SU-DHL-6 (cell line): ENCODE results near the gene PTPN18.

Experiments
- H2AFZ ChIP-seq: fragments of 200-600 bp; sonication (generic); 2 replicates; pipeline ENCODE4 v1.6.1; 2014; ENCODE audit warnings: low read depth, mild to moderate bottlenecking, moderate library complexity, mixed read lengths, antibody characterized with exemption, low read length; ENCODE audit not compliant: severe bottlenecking
- H3F3A ChIP-seq: fragments of 200-600 bp; shearing (Covaris generic); 2 replicates; pipeline ENCODE4 v1.6.0; 2016; ENCODE audit warnings: antibody characterized with exemption, mild to moderate bottlenecking; ENCODE audit not compliant: insufficient read depth
- H3K27ac ChIP-seq: fragments of 200-600 bp; sonication (generic); 2 replicates; pipeline ENCODE4 v1.5.1; 2016; ENCODE audit warnings: low read depth, mild to moderate bottlenecking, low read length, moderate library complexity, mixed read lengths
- H3K27me3 ChIP-seq: fragments of 200-600 bp; sonication (generic), shearing (Covaris generic); 2 replicates; pipeline ENCODE4 v1.6.0; 2014; ENCODE audit warnings: mild to moderate bottlenecking, low read length
- H3K36me3 ChIP-seq: fragments of 200-600 bp; sonication (generic); 2 replicates; pipeline ENCODE4 v1.6.1; 2014; ENCODE audit warnings: mild to moderate bottlenecking, low read length, mixed read lengths
- H3K4me2 ChIP-seq: fragments of 300-600, 200-600 bp; shearing (Covaris generic), sonication (generic); 2 replicates; pipeline ENCODE4 v1.6.0; 2014; ENCODE audit warnings: low read length, low read depth, mild to moderate bottlenecking; ENCODE audit not compliant: poor library complexity, severe bottlenecking
- H3K4me3 ChIP-seq: fragments of 200-600 bp; sonication (generic); 2 replicates; pipeline ENCODE4 v1.5.1; 2014; ENCODE audit warnings: antibody characterized with exemption, low read length, mild to moderate bottlenecking, mixed read lengths; ENCODE audit not compliant: insufficient read depth, poor library complexity, severe bottlenecking
- H3K79me2 ChIP-seq: fragments of 200-600 bp; sonication (generic); 2 replicates; pipeline ENCODE4 v1.6.1; 2014; ENCODE audit warnings: mild to moderate bottlenecking, low read length, moderate library complexity; ENCODE audit not compliant: insufficient read depth
- H3K9ac ChIP-seq: fragments of 200-600 bp; sonication (generic); 2 replicates; pipeline ENCODE4 v1.7.0; 2014; ENCODE audit warnings: mild to moderate bottlenecking, low read length
- H3K9me2 ChIP-seq: fragments of 200-600 bp; sonication (generic); replicated peaks from 2 replicates; pipeline ENCODE4 v1.6.1; 2014; ENCODE audit warnings: low read length; ENCODE audit not compliant: insufficient read depth
- H3K9me3 ChIP-seq: fragments of 200-600 bp; sonication (generic); 2 replicates; pipeline ENCODE4 v1.6.1; 2014; ENCODE audit warnings: low read length, mixed read lengths; ENCODE audit not compliant: insufficient read depth
- H4K20me1 ChIP-seq: fragments of 200-600 bp; sonication (generic); 2 replicates; pipeline ENCODE4 v1.6.1; 2014; ENCODE audit warnings: low read depth, mild to moderate bottlenecking, antibody characterized with exemption, low read length, moderate library complexity, mixed read lengths
- CTCF ChIP-seq: fragments of 200-600 bp; sonication (generic); IDR thresholded peaks from one replicate; pipeline ENCODE4 v1.5.1; 2017; ENCODE audit warnings: antibody characterized with exemption, mild to moderate bottlenecking, low read length, moderate library complexity; ENCODE audit not compliant: insufficient read depth, poor library complexity, severe bottlenecking
- EZH2phosphoT487 ChIP-seq: fragments of 200-600 bp; sonication (generic), shearing (Covaris generic); conservative IDR thresholded peaks from 2 replicates; pipeline ENCODE4 v1.6.1; 2018; ENCODE audit warnings: mild to moderate bottlenecking, antibody characterized with exemption, low read length, moderate library complexity, mixed read lengths

The PTPN18 gene

GRCh38 chr2:130365075-130365474 lies 9.2 kb downstream of the PTPN18 start:
- H3K79me2 ChIP-seq = no peaks in the 10 kb centered on the region
- TF ChIP-seq CTCF (no peak), EZH2phosphoT487 (no peak)
- no peak overlapping the region for H3K4me2 ChIP-seq
- H3K27ac ChIP-seq = no peak overlapping the region
- no peak overlapping the region for H3K9ac ChIP-seq
- no peaks in the 10 kb centered on the region for H3K27me3 ChIP-seq
- no peaks in the 10 kb centered on the region for H3K9me2 ChIP-seq
- no peaks in the 10 kb centered on the region for H3K9me3 ChIP-seq
- no peak overlapping the region for H3K4me3 ChIP-seq
- no peaks in the 10 kb centered on the region for H3K36me3 ChIP-seq
- H4K20me1 ChIP-seq = no peaks in the 10 kb centered on the region
- no peak overlapping the region for H2AFZ ChIP-seq
- H3F3A ChIP-seq = 0 out of 2 replicates have a peak, but pooled peaks cover 6% of the 10 kb centered on the region

GRCh38 chr2:130365963-130366362 lies 10.1 kb downstream of the PTPN18 start:
- TF ChIP-seq EZH2phosphoT487 = no peak
- no peak for TF ChIP-seq CTCF
- H3K79me2 ChIP-seq = peaks cover 3% of the 10 kb centered on the region; the same call in 1 of the 2 replicates

GRCh38 chr2:130366720-130367119 lies 10.9 kb downstream of the PTPN18 start:
- TF ChIP-seq EZH2phosphoT487 = no peak
- no peak for TF ChIP-seq CTCF
- H3K4me2 ChIP-seq = no peak overlapping the region
- no peak overlapping the region for H3K9ac ChIP-seq
- no peaks in the 10 kb centered on the region for H3K27me3 ChIP-seq
- no peaks in the 10 kb centered on the region for H3K9me2 ChIP-seq
- H3K36me3 ChIP-seq = no peaks in the 10 kb centered on the region
- no peaks in the 10 kb centered on the region for H3K9me3 ChIP-seq
- H3K27ac ChIP-seq = no peak overlapping the region
- H3K79me2 ChIP-seq = peaks cover 4% of the 10 kb centered on the region; the same call in 1 of the 2 replicates
- no peak overlapping the region for H2AFZ ChIP-seq
- 0 out of 2 replicates have a peak, but pooled peaks cover 6% of the 10 kb centered on the region for H3F3A ChIP-seq
- no peak overlapping the region for H3K4me3 ChIP-seq
- H4K20me1 ChIP-seq = no peaks in the 10 kb centered on the region

More at GRCh38 chr2:130365963-130366362, 10.1 kb downstream of the PTPN18 start:
- Histone ChIP-seq H4K20me1 (no peaks in the 10 kb centered on the region), H3F3A (0 out of 2 replicates have a peak, but pooled peaks cover 6% of the 10 kb centered on the region), H2AFZ (no peak overlapping the region), H3K27me3 (no peaks in the 10 kb centered on the region), H3K36me3 (no peaks in the 10 kb centered on the region), H3K9me2 (no peaks in the 10 kb centered on the region), H3K9ac (no peak overlapping the region), H3K27ac (no peak overlapping the region), H3K9me3 (no peaks in the 10 kb centered on the region), H3K4me3 (no peak overlapping the region), H3K4me2 (no peak overlapping the region)
